SH-SY5Y (cell line): ENCODE data around the gene MYORG.

Experiments
- GATA2 ChIP-seq: IDR thresholded peaks from 2 replicates; pipeline ENCODE4 v1.6.1; 2011; ENCODE audit warnings: mild to moderate bottlenecking, low read depth, low read length
- GATA3 ChIP-seq: IDR thresholded peaks from 2 replicates; pipeline ENCODE4 v1.6.1; 2011; ENCODE audit warnings: low read depth, mild to moderate bottlenecking, low read length, moderate library complexity

DNA sequence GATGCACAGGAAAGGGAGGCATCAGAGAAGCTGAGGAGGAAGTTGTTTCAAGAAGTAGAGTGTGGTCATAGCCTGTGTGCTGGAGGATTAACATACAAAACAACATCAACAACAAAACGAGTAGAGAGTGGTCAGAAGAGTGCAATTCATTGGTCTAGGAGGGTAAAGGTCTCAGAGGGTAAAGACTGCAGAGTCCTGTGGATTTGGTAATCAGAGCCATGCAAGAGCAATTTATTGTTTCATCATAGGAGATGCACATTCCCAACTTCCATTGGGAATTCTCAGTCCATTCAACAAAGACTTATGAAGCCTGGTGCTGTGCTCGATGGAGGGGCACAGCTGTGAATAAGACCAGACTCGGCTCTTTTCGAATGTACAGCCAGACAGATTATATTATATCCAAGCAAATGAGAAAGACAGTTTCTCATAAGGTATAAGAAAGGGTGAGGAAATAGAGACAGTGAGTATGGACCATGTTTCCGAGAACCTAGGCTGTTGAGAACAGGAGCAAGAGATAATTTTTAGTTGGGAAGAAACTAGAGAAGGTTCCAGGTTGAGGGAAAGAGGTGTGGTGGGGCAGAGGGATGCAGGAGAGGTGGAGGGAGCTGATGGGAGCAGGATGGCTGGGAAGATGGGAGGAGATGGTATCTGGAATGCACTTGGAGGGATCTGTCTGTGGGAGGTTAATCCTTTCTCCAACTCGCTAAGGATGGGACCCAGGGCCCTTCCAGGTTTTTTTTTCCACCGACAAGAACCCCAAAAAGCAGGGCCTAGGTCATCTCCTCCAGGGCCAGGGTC lies 7.9 kb upstream of the MYORG start:
- TF ChIP-seq GATA2 = no peak
- no peak for TF ChIP-seq GATA3
